Upper lobe of left lung (tissue), 6 donors: ENCODE measurements around the gene RETNLB. TPM values are rescaled to one million over a fixed set of nuclear protein-coding genes. Genes with fewer than 3 reads are reported as not detected.

Experiments
- ATAC-seq, 2 donors: fragments of 200-7000 bp; cut with Tn5 transposase; one replicate each; pipeline ENCODE4 v1.9.1; 2022; ENCODE audit warnings: mild to moderate bottlenecking in 2 of 2, moderate library complexity in 2 of 2; ENCODE audit not compliant: low FRiP score in 2 of 2
- DNase-seq, 2 donors: peaks; one replicate each; pipeline ENCODE4 v3.0.0-alpha.2; 2019 to 2020
- H3K27ac ChIP-seq, 4 donors: fragments of 200-600 bp; sonication (generic); one replicate each; pipeline ENCODE4 v1.5.1; 2016 to 2019
- H3K27me3 ChIP-seq, 4 donors: fragments of 200-600 bp; sonication (generic); one replicate each; pipeline ENCODE4 v1.5.1; 2017 to 2019
- H3K36me3 ChIP-seq, 4 donors: fragments of 200-600 bp; sonication (generic); one replicate each; pipeline ENCODE4 v1.5.1; 2016 to 2019
- H3K4me1 ChIP-seq, 4 donors: fragments of 200-600 bp; sonication (generic); one replicate each; pipeline ENCODE4 v1.5.1; 2018 to 2019
- H3K4me3 ChIP-seq, 4 donors: fragments of 200-600 bp; sonication (generic); one replicate each; pipeline ENCODE4 v1.5.1; 2017 to 2019; ENCODE audit warnings: mild to moderate bottlenecking in 2 of 4, moderate library complexity in 1 of 4
- H3K9me3 ChIP-seq, 4 donors: fragments of 200-600 bp; sonication (generic); one replicate each; pipeline ENCODE4 v1.5.1; 2018 to 2019
- EP300 ChIP-seq, 4 donors: sonication (generic); formaldehyde crosslinking; IDR thresholded peaks; one replicate each; pipeline ENCODE4 v1.5.1; 2017; ENCODE audit warnings: antibody characterized with exemption in 4 of 4, control low read depth in 2 of 4
- POLR2A ChIP-seq, 4 donors: fragments of 450-650 bp; IDR thresholded peaks; one replicate each; pipeline ENCODE4 v1.5.1; 2016 to 2017; ENCODE audit warnings: antibody characterized with exemption in 4 of 4, mild to moderate bottlenecking in 2 of 4
- POLR2AphosphoS5 ChIP-seq, 2 donors: sonication (generic); formaldehyde crosslinking; IDR thresholded peaks; one replicate each; pipeline ENCODE4 v1.5.1; 2017; ENCODE audit warnings: antibody characterized with exemption in 2 of 2
- WGBS, 2 donors: methylation state at CpG; one replicate each; pipeline ENCODE4 v1.1.5; 2017 to 2018; 5-methylcytosine and 5-hydroxymethylcytosine counted together
- small RNA-seq, 4 donors: library from RNA; depleted of rRNA; stranded (forward); fragments of <200 nt; gene quantifications; one replicate each; pipeline ENCODE3, GENCODE V24; 2016
- total RNA-seq, 6 donors: library from RNA; depleted of rRNA in 4 of 6; stranded (reverse); fragments of >200 nt in 4 of 6; gene quantifications; one replicate each; pipeline versions ENCODE4 v1.1.0 to v1.2.1, GENCODE V29; 2016 to 2021
- TF ChIP-seq, protein P1 (sequence below), 6 experiments: fragments of 450-650 bp in 4 of 6; fragments of 200-600 bp in 2 of 6; sonication (generic) in 2 of 6; IDR thresholded peaks; one replicate each; pipeline ENCODE4 v1.5.1; 2016 to 2019; ENCODE audit warnings: antibody characterized with exemption in 6 of 6
- donor health status: DM: no; HTN: no; CAD: no; lungs with moderate emphysema.
- donor health status: DM: no; HTN: yes; CAD: no; lungs with severe emphysema.

RETNLB gene
- total RNA-seq, 6 donors from 2014 or later, result not detected

GRCh38 chr3:108713009-108713516 lies 44.1 kb downstream of the RETNLB start:
- DNase-seq (no peak), ATAC-seq (no peak)
- Histone ChIP-seq H3K4me1 (no peaks in the 10 kb centered on the region), H3K4me3 (no peak overlapping the region), H3K27me3 (no peaks in the 10 kb centered on the region), H3K27ac (no peak overlapping the region), H3K9me3 (no peaks in the 10 kb centered on the region), H3K36me3 (no peaks in the 10 kb centered on the region)
- WGBS, 2 donors, result 73 to 88% methylated on average over 5 of the region's 5 CpGs
- TF ChIP-seq POLR2AphosphoS5 (IDR thresholded peaks at IDR 0.05) (no peak), EP300 (IDR thresholded peaks at IDR 0.05) (no peak), POLR2A (IDR thresholded peaks at IDR 0.05) (no peak)
- TF ChIP-seq, protein P1, sequence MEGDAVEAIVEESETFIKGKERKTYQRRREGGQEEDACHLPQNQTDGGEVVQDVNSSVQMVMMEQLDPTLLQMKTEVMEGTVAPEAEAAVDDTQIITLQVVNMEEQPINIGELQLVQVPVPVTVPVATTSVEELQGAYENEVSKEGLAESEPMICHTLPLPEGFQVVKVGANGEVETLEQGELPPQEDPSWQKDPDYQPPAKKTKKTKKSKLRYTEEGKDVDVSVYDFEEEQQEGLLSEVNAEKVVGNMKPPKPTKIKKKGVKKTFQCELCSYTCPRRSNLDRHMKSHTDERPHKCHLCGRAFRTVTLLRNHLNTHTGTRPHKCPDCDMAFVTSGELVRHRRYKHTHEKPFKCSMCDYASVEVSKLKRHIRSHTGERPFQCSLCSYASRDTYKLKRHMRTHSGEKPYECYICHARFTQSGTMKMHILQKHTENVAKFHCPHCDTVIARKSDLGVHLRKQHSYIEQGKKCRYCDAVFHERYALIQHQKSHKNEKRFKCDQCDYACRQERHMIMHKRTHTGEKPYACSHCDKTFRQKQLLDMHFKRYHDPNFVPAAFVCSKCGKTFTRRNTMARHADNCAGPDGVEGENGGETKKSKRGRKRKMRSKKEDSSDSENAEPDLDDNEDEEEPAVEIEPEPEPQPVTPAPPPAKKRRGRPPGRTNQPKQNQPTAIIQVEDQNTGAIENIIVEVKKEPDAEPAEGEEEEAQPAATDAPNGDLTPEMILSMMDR (IDR thresholded peaks at IDR 0.05), result no peak

Small RNA genes lying within 50 kb of the gene (small RNA-seq; reads per million reads assigned to genes)
- gene AC092185.1, result 0 reads per million in 4 donors

Other genes with a start within 250 kb of the RETNLB start
- 1 to 10 TPM in 3 of 6 donors, under 1 TPM in 3; 0.20 to 7.3 (median 0.93) TPM for gene MYH15, start 246.8 kb downstream of the RETNLB start, total RNA-seq
- gene CIP2A, start 168.0 kb downstream of the RETNLB start, total RNA-seq, result 1 to 10 TPM; 1.9 to 7.5 (median 3.8) TPM
- gene DZIP3, start 167.7 kb downstream of the RETNLB start, total RNA-seq, result 10 to 100 TPM in 2 of 6 donors, 1 to 10 TPM in 4; 3.4 to 25.0 (median 7.5) TPM
- gene TRAT1, start 65.4 kb upstream of the RETNLB start, total RNA-seq, result 1 to 10 TPM in 4 of 6 donors, under 1 TPM in 2; 0.67 to 9.9 (median 1.1) TPM
- not detected for gene GUCA1C, start 196.5 kb upstream of the RETNLB start, total RNA-seq